GM23338 (cell line): ENCODE results near the gene ADPRHL1. TPM values are rescaled to one million over a fixed set of nuclear protein-coding genes. Genes with fewer than 3 reads are reported as not detected.
"Not testable (repeated sequence)": the region's sequence is repeated elsewhere in the genome, so short reads cannot be mapped to it uniquely, and the experiment has no call there.

Source experiments
- ATAC-seq: fragments of 200-7000 bp; cut with Tn5 transposase; 3 replicates; pipeline ENCODE4 v1.9.1; 2020
- DNase-seq: peaks from one replicate; pipeline ENCODE4 v3.0.0-alpha.2; 2015; ENCODE audit warnings: low spot score
- H2AFZ ChIP-seq: fragments of 200-600 bp; sonication (generic); 2 replicates; pipeline ENCODE4 v1.8.0; 2016; ENCODE audit warnings: antibody characterized with exemption, mild to moderate bottlenecking, moderate library complexity
- H3F3A ChIP-seq: fragments of 200-600 bp; sonication (generic); replicated peaks from 2 replicates; pipeline ENCODE4 v1.8.0; 2017; ENCODE audit warnings: antibody characterized with exemption, mixed run types, low read depth
- H3K27ac ChIP-seq: fragments of 200-600 bp; sonication (generic); 2 replicates; pipeline ENCODE4 v1.6.1; 2016; ENCODE audit warnings: low read depth
- H3K27me3 ChIP-seq: fragments of 200-600 bp; sonication (generic); 2 replicates; pipeline ENCODE4 v1.8.0; 2016; ENCODE audit warnings: mild to moderate bottlenecking, mixed run types, moderate library complexity; ENCODE audit not compliant: insufficient read depth
- H3K36me3 ChIP-seq: fragments of 200-600 bp; sonication (generic); 2 replicates; pipeline ENCODE4 v1.8.0; 2016; ENCODE audit warnings: mild to moderate bottlenecking; ENCODE audit not compliant: insufficient read depth
- H3K4me1 ChIP-seq: fragments of 200-600 bp; sonication (generic); 2 replicates; pipeline ENCODE4 v1.8.0; 2016; ENCODE audit warnings: mild to moderate bottlenecking, moderate library complexity; ENCODE audit not compliant: insufficient read depth
- H3K4me2 ChIP-seq: fragments of 200-600 bp; sonication (generic); 2 replicates; pipeline ENCODE4 v1.7.1; 2017; ENCODE audit warnings: mixed run types
- H3K4me3 ChIP-seq: fragments of 200-600 bp; sonication (generic); 2 replicates; pipeline ENCODE4 v1.6.1; 2016; ENCODE audit warnings: mixed run types
- H3K79me2 ChIP-seq: fragments of 200-600 bp; sonication (generic); replicated peaks from 2 replicates; pipeline ENCODE4 v1.8.0; 2017; ENCODE audit warnings: mild to moderate bottlenecking; ENCODE audit not compliant: insufficient read depth
- H3K9me2 ChIP-seq: fragments of 200-600 bp; sonication (generic); 2 replicates; pipeline ENCODE4 v1.8.0; 2017; ENCODE audit not compliant: insufficient read depth
- H4K20me1 ChIP-seq: fragments of 200-600 bp; sonication (generic); replicated peaks from 2 replicates; pipeline ENCODE4 v1.8.0; 2017; ENCODE audit warnings: mild to moderate bottlenecking; ENCODE audit not compliant: insufficient read depth
- H3K27ac Mint-ChIP-seq: 2 replicates; pipeline ENCODE4 v1.8.0; 2020; ENCODE audit warnings: inconsistent platforms, mild to moderate bottlenecking, moderate library complexity, mixed read lengths
- H3K27me3 Mint-ChIP-seq: 3 replicates; pipeline ENCODE4 v1.8.0; 2022; ENCODE audit warnings: low read depth, mild to moderate bottlenecking, moderate library complexity, mixed read lengths, inconsistent platforms; ENCODE audit not compliant: insufficient read depth, poor library complexity
- H3K36me3 Mint-ChIP-seq: 3 replicates; pipeline ENCODE4 v1.8.0; 2021; ENCODE audit warnings: low read depth, mild to moderate bottlenecking, inconsistent platforms, moderate library complexity, mixed read lengths
- H3K4me1 Mint-ChIP-seq: 3 replicates; pipeline ENCODE4 v1.8.0; 2020; ENCODE audit warnings: mild to moderate bottlenecking, inconsistent platforms, mixed read lengths
- H3K4me3 Mint-ChIP-seq: 3 replicates; pipeline ENCODE4 v1.8.0; 2021; ENCODE audit warnings: moderate library complexity, mild to moderate bottlenecking, inconsistent platforms, mixed read lengths
- H3K9me3 Mint-ChIP-seq: 3 replicates; pipeline ENCODE4 v1.8.0; 2020; ENCODE audit warnings: moderate library complexity, mild to moderate bottlenecking, inconsistent platforms, mixed read lengths
- ETS1 ChIP-seq: IDR thresholded peaks from 2 replicates; pipeline ENCODE4 v1.6.1; 2016; ENCODE audit warnings: antibody characterized with exemption
- EZH2phosphoT487 ChIP-seq: fragments of 200-600 bp; sonication (generic); IDR thresholded peaks from one replicate; pipeline ENCODE4 v1.8.1; 2018; ENCODE audit warnings: antibody characterized with exemption; ENCODE audit not compliant: unreplicated experiment
- JUNB ChIP-seq: IDR thresholded peaks from one replicate; pipeline ENCODE4 v1.6.1; 2016; ENCODE audit warnings: antibody characterized with exemption; ENCODE audit not compliant: unreplicated experiment
- POLR2AphosphoS5 ChIP-seq: IDR thresholded peaks from 2 replicates; pipeline ENCODE4 v1.6.1; 2016; ENCODE audit warnings: antibody characterized with exemption, low read depth
- STAT1 ChIP-seq: IDR thresholded peaks from one replicate; pipeline ENCODE4 v1.6.1; 2016; ENCODE audit warnings: antibody characterized with exemption; ENCODE audit not compliant: unreplicated experiment
- ZNF462 ChIP-seq: fragments of 250-450 bp; sonication (Bioruptor Pico); IDR thresholded peaks from 2 replicates; pipeline ENCODE4 v1.5.0; 2020; ENCODE audit warnings: mild to moderate bottlenecking, moderate library complexity
- polyA plus RNA-seq: library from polyadenylated mRNA; unstranded; fragments of >200 nt; fragmentation: Nextera tagmentation; extraction: Ambion mirVana; gene quantifications from 2 replicates; pipeline ENCODE4 v1.2.1, GENCODE V29; 2016
- total RNA-seq: library from RNA; depleted of rRNA; stranded (reverse); fragments of >200 nt; shearing (Covaris generic); gene quantifications from 2 replicates; pipeline ENCODE4 v1.2.3, GENCODE V29; 2014
- TF ChIP-seq, protein P1 (sequence below): IDR thresholded peaks from one replicate; pipeline ENCODE4 v1.6.1; 2018; ENCODE audit warnings: antibody characterized with exemption; ENCODE audit not compliant: unreplicated experiment
- TF ChIP-seq, protein P2 (sequence below), 2 experiments: fragments of 200-600 bp in 1 of 2; sonication (generic) in 1 of 2; conservative IDR thresholded peaks; 2 replicates each; pipeline versions ENCODE4 v1.5.1 to v1.6.1; 2016 to 2017; ENCODE audit warnings: antibody characterized with exemption in 2 of 2, low read depth in 2 of 2, mild to moderate bottlenecking in 2 of 2, moderate library complexity in 1 of 2

ADPRHL1 gene
- total and polyA plus RNA-seq, 2 experiments from 2014 or later = 0.80 to 1.0 TPM

DNA sequence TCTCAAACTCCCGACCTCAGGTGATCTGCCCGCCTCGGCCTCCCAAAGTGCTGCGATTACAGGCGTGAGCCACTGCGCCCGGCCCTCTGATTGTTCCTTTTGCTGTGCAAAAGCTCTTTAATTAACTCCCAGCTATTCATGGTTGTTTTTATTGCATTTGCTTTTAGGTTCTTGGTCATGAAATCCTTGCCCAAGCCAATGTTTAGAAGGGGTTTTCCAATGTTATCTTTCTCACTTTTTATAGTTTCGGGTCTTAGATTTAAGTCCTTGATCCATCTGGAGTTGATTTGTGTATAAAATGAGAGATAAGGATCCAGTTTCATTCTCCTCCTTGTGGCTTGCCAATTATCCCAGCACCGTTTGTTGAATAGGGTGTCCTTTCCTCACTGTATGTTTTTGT, 70.2 kb downstream of the ADPRHL1 start:
- Mint-ChIP-seq H3K36me3 (peaks cover 86% of the 10 kb centered on the region), H3K4me1 (peaks cover 7% of the 10 kb centered on the region), H3K27ac (no peak overlapping the region), H3K4me3 (no peak overlapping the region), H3K9me3 (peaks cover 94% of the 10 kb centered on the region), H3K27me3 (peaks cover 14% of the 10 kb centered on the region)
- DNase-seq (no peak), ATAC-seq (no peak)
- Histone ChIP-seq H3K36me3 (peaks cover 16% of the 10 kb centered on the region), H3K4me3 (no peak overlapping the region), H4K20me1 (no peaks in the 10 kb centered on the region), H2AFZ (no peak overlapping the region), H3K4me1 (peaks cover 13% of the 10 kb centered on the region), H3K27ac (no peak overlapping the region), H3K79me2 (no peaks in the 10 kb centered on the region), H3K4me2 (no peak overlapping the region), H3K27me3 (no peaks in the 10 kb centered on the region), H3F3A (peaks cover 4% of the 10 kb centered on the region; the same call in 1 of the 2 replicates), H3K9me2 (peaks cover 2% of the 10 kb centered on the region; the same call in 1 of the 2 replicates)
- TF ChIP-seq, protein P1, sequence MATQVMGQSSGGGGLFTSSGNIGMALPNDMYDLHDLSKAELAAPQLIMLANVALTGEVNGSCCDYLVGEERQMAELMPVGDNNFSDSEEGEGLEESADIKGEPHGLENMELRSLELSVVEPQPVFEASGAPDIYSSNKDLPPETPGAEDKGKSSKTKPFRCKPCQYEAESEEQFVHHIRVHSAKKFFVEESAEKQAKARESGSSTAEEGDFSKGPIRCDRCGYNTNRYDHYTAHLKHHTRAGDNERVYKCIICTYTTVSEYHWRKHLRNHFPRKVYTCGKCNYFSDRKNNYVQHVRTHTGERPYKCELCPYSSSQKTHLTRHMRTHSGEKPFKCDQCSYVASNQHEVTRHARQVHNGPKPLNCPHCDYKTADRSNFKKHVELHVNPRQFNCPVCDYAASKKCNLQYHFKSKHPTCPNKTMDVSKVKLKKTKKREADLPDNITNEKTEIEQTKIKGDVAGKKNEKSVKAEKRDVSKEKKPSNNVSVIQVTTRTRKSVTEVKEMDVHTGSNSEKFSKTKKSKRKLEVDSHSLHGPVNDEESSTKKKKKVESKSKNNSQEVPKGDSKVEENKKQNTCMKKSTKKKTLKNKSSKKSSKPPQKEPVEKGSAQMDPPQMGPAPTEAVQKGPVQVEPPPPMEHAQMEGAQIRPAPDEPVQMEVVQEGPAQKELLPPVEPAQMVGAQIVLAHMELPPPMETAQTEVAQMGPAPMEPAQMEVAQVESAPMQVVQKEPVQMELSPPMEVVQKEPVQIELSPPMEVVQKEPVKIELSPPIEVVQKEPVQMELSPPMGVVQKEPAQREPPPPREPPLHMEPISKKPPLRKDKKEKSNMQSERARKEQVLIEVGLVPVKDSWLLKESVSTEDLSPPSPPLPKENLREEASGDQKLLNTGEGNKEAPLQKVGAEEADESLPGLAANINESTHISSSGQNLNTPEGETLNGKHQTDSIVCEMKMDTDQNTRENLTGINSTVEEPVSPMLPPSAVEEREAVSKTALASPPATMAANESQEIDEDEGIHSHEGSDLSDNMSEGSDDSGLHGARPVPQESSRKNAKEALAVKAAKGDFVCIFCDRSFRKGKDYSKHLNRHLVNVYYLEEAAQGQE = no peak
- TF ChIP-seq EZH2phosphoT487 (no peak), STAT1 (no peak), JUNB (no peak), POLR2AphosphoS5 (no peak), ETS1 (no peak), ZNF462 (CRISPR knock-in tag) (no peak)
- TF ChIP-seq, protein P2, sequence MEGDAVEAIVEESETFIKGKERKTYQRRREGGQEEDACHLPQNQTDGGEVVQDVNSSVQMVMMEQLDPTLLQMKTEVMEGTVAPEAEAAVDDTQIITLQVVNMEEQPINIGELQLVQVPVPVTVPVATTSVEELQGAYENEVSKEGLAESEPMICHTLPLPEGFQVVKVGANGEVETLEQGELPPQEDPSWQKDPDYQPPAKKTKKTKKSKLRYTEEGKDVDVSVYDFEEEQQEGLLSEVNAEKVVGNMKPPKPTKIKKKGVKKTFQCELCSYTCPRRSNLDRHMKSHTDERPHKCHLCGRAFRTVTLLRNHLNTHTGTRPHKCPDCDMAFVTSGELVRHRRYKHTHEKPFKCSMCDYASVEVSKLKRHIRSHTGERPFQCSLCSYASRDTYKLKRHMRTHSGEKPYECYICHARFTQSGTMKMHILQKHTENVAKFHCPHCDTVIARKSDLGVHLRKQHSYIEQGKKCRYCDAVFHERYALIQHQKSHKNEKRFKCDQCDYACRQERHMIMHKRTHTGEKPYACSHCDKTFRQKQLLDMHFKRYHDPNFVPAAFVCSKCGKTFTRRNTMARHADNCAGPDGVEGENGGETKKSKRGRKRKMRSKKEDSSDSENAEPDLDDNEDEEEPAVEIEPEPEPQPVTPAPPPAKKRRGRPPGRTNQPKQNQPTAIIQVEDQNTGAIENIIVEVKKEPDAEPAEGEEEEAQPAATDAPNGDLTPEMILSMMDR (conservative IDR thresholded peaks at IDR 0.05; ENCODE audit: low read depth in 2 of 2) = no peak

DNA sequence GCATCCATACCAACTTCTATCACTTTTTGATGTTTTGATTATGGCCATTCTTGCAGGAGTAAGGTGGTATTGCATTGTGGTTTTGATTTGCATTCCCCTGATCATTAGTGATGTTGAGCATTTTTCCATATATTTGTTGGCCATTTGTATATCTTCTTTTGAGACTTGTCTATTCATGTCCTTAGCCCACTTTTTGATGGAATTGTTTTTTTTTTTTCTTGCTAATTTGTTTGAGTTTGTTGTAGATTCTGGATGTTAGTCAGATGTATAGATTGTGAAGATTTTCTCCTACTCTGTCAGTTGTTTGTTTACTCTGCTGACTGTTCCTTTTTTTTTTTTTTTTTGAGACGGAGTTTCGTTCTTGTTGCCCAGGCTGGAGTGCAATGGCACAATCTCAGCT, 70.7 kb downstream of the ADPRHL1 start:
- Histone ChIP-seq H3K4me1 (peaks cover 13% of the 10 kb centered on the region), H3K36me3 (peaks cover 16% of the 10 kb centered on the region; the same call in 1 of the 2 replicates)
- Mint-ChIP-seq H3K9me3 (peaks cover 94% of the 10 kb centered on the region), H3K36me3 (peaks cover 88% of the 10 kb centered on the region), H3K27me3 (peaks cover 17% of the 10 kb centered on the region)
- not testable (repeated sequence) for H3K4me1 Mint-ChIP-seq, H4K20me1 ChIP-seq, H3K4me3 Mint-ChIP-seq, H2AFZ ChIP-seq, H3K79me2 ChIP-seq, ATAC-seq, DNase-seq, H3F3A ChIP-seq, H3K27ac Mint-ChIP-seq, H3K4me2 ChIP-seq, H3K27ac ChIP-seq, H3K4me3 ChIP-seq, H3K9me2 ChIP-seq, H3K27me3 ChIP-seq
